Neuronal stem cell (in vitro differentiated cells): ENCODE measurements around the gene C8B.

Experiments used
- DNase-seq: peaks from one replicate; pipeline ENCODE4 v3.0.0-alpha.2; 2013; ENCODE audit warnings: low spot score
- H2AFZ ChIP-seq: one replicate; pipeline ENCODE4 v1.6.1; 2013; ENCODE audit warnings: mild to moderate bottlenecking, low read length, inconsistent platforms
- H2AK5ac ChIP-seq: 2 replicates; pipeline ENCODE4 v1.6.1; 2013; ENCODE audit warnings: low read depth, mild to moderate bottlenecking, inconsistent platforms, low read length, moderate library complexity, mixed read lengths
- H2BK120ac ChIP-seq: 2 replicates; pipeline ENCODE4 v1.6.1; 2013; ENCODE audit warnings: low read depth, mild to moderate bottlenecking, inconsistent platforms, low read length, moderate library complexity, mixed read lengths
- H2BK12ac ChIP-seq: one replicate; pipeline ENCODE4 v1.6.1; 2013; ENCODE audit warnings: low read length, inconsistent platforms
- H2BK15ac ChIP-seq: 2 replicates; pipeline ENCODE4 v1.6.1; 2013; ENCODE audit warnings: mild to moderate bottlenecking, low read length, inconsistent platforms, mixed read lengths
- H2BK5ac ChIP-seq: one replicate; pipeline ENCODE4 v1.6.1; 2013; ENCODE audit warnings: inconsistent platforms, mild to moderate bottlenecking, low read length, moderate library complexity
- H3K14ac ChIP-seq: one replicate; pipeline ENCODE4 v1.6.1; 2013; ENCODE audit warnings: low read length, inconsistent platforms
- H3K18ac ChIP-seq: 2 replicates; pipeline ENCODE4 v1.6.1; 2013; ENCODE audit warnings: low read length, inconsistent platforms
- H3K23ac ChIP-seq: 2 replicates; pipeline ENCODE4 v1.6.1; 2013; ENCODE audit warnings: low read depth, mild to moderate bottlenecking, mixed read lengths, low read length, inconsistent platforms; ENCODE audit not compliant: poor library complexity
- H3K27ac ChIP-seq: replicated peaks from 3 replicates; pipeline ENCODE4 v1.5.1; 2013; ENCODE audit warnings: low read length, inconsistent platforms
- H3K27me3 ChIP-seq, 3 experiments: 2 replicates each; pipeline ENCODE4 v1.6.1; 2013; ENCODE audit warnings: low read length in 3 of 3, mild to moderate bottlenecking in 2 of 3, inconsistent platforms in 1 of 3, low read depth in 1 of 3, mixed read lengths in 1 of 3, moderate library complexity in 1 of 3; ENCODE audit not compliant: control insufficient read depth in 3 of 3, insufficient read depth in 3 of 3
- H3K36me3 ChIP-seq, 2 donors: replicated peaks in 1 of 2; 2 replicates each; pipeline ENCODE4 v1.6.1; 2013; ENCODE audit warnings: low read length in 2 of 2; ENCODE audit not compliant: control insufficient read depth in 2 of 2, insufficient read depth in 2 of 2
- H3K4ac ChIP-seq: 2 replicates; pipeline ENCODE4 v1.6.1; 2013; ENCODE audit warnings: inconsistent platforms, mild to moderate bottlenecking, low read length, moderate library complexity
- H3K4me1 ChIP-seq, 2 donors: 1 replicate in 1 of 2; 2 replicates in 1 of 2; pipeline ENCODE4 v1.6.1; 2013; ENCODE audit warnings: low read length in 2 of 2, low read depth in 1 of 2; ENCODE audit not compliant: control insufficient read depth in 2 of 2, insufficient read depth in 1 of 2
- H3K4me2 ChIP-seq: one replicate; pipeline ENCODE4 v1.6.1; 2013; ENCODE audit warnings: mild to moderate bottlenecking, low read length, inconsistent platforms; ENCODE audit not compliant: insufficient read depth, poor library complexity, severe bottlenecking
- H3K4me3 ChIP-seq, 2 donors: 2 replicates each; pipeline ENCODE4 v1.5.1; 2013; ENCODE audit warnings: low read length in 2 of 2, mild to moderate bottlenecking in 2 of 2, inconsistent platforms in 1 of 2, moderate library complexity in 1 of 2
- H3K79me1 ChIP-seq: one replicate; pipeline ENCODE4 v1.6.1; 2013; ENCODE audit warnings: low read depth, mild to moderate bottlenecking, inconsistent platforms, low read length, moderate library complexity
- H3K9ac ChIP-seq: one replicate; pipeline ENCODE4 v1.6.1; 2013; ENCODE audit warnings: mild to moderate bottlenecking, low read depth, low read length, inconsistent platforms; ENCODE audit not compliant: poor library complexity
- H3K9me3 ChIP-seq, 2 donors: replicated peaks in 1 of 2; 2 replicates each; pipeline versions ENCODE3 to v1.6.1; 2013; ENCODE audit warnings: low read length in 2 of 2, mild to moderate bottlenecking in 2 of 2, inconsistent platforms in 1 of 2, low read depth in 1 of 2, mixed read lengths in 1 of 2, moderate library complexity in 1 of 2; ENCODE audit not compliant: control insufficient read depth in 2 of 2, insufficient read depth in 1 of 2
- H4K8ac ChIP-seq: one replicate; pipeline ENCODE4 v1.6.1; 2013; ENCODE audit warnings: low read depth, mild to moderate bottlenecking, inconsistent platforms, low read length, moderate library complexity
- H4K91ac ChIP-seq: one replicate; pipeline ENCODE4 v1.6.1; 2013; ENCODE audit warnings: low read length, low read depth, mild to moderate bottlenecking, inconsistent platforms; ENCODE audit not compliant: poor library complexity
- WGBS, 2 donors: extraction: QIAGEN DNeasy Blood & Tissue Kit; methylation state at CpG; one replicate each; pipeline ENCODE4 v1.1.7; 2013; ENCODE audit warnings: missing lambda C conversion rate in 2 of 2, mixed read lengths in 1 of 2; ENCODE audit not compliant: insufficient read length in 2 of 2, insufficient replicate concordance in 1 of 2; ENCODE audit errors: extremely low coverage in 2 of 2; 5-methylcytosine and 5-hydroxymethylcytosine counted together

C8B gene

GRCh38 chr1:56915960-56916359 lies 49.9 kb downstream of the C8B start:
- Histone ChIP-seq H3K27ac (no peak overlapping the region), H3K23ac (no peak overlapping the region), H2BK120ac (no peak overlapping the region), H2AFZ (no peak overlapping the region), H3K4ac (no peak overlapping the region), H2AK5ac (no peak overlapping the region), H3K36me3 (no peaks in the 10 kb centered on the region), H3K27me3 (no peaks in the 10 kb centered on the region), H3K9ac (no peak overlapping the region), H2BK15ac (no peak overlapping the region), H3K4me3 (no peak overlapping the region), H3K4me2 (no peak overlapping the region), H3K18ac (no peak overlapping the region), H3K9me3 (no peaks in the 10 kb centered on the region), H3K14ac (no peak overlapping the region), H2BK12ac (no peak overlapping the region), H3K79me1 (no peaks in the 10 kb centered on the region), H2BK5ac (no peak overlapping the region), H4K8ac (no peak overlapping the region), H4K91ac (no peak overlapping the region), H3K4me1 (peaks cover 3 to 7% of the 10 kb centered on the region in 2 donors)
- WGBS, 2 donors: no CpG with 5 or more reads among the region's 4 CpGs
- DNase-seq: no peak

GRCh38 chr1:56912325-56912724 lies 53.5 kb downstream of the C8B start:
- H3K4ac ChIP-seq: no peak overlapping the region
- no peak overlapping the region for H3K4me2 ChIP-seq
- no peak overlapping the region for H3K14ac ChIP-seq
- H3K36me3 ChIP-seq: no peaks in the 10 kb centered on the region
- no CpG with 5 or more reads among the region's 12 CpGs for WGBS, 2 donors
- H2BK15ac ChIP-seq: no peak overlapping the region
- no peak overlapping the region for H2BK120ac ChIP-seq
- H3K27me3 ChIP-seq: no peaks in the 10 kb centered on the region
- H3K9ac ChIP-seq: no peak overlapping the region
- no peak overlapping the region for H3K27ac ChIP-seq
- H4K91ac ChIP-seq: no peak overlapping the region
- no peak overlapping the region for H3K23ac ChIP-seq
- H2AK5ac ChIP-seq: no peak overlapping the region
- H3K4me1 ChIP-seq: peaks cover 0 to 2% of the 10 kb centered on the region in 2 donors
- H3K79me1 ChIP-seq: no peaks in the 10 kb centered on the region
- H2AFZ ChIP-seq: no peak overlapping the region
- H2BK5ac ChIP-seq: no peak overlapping the region
- H2BK12ac ChIP-seq: no peak overlapping the region
- H3K18ac ChIP-seq: no peak overlapping the region
- H4K8ac ChIP-seq: no peak overlapping the region
- no peak overlapping the region for H3K4me3 ChIP-seq
- no peaks in the 10 kb centered on the region for H3K9me3 ChIP-seq
- no peak for DNase-seq

- no peak overlapping the region for H3K14ac ChIP-seq
- no peak overlapping the region for H3K23ac ChIP-seq
- H2BK120ac ChIP-seq: no peak overlapping the region
- peaks cover 0 to 2% of the 10 kb centered on the region in 2 donors for H3K4me1 ChIP-seq
- H3K18ac ChIP-seq: no peak overlapping the region
- H3K4ac ChIP-seq: no peak overlapping the region
- H3K27me3 ChIP-seq: no peaks in the 10 kb centered on the region
- H3K9me3 ChIP-seq: no peaks in the 10 kb centered on the region
- H3K27ac ChIP-seq: no peak overlapping the region
- no peak overlapping the region for H2AFZ ChIP-seq
- H4K91ac ChIP-seq: no peak overlapping the region
- no peak overlapping the region for H2BK12ac ChIP-seq
- H2BK5ac ChIP-seq: no peak overlapping the region
- H3K79me1 ChIP-seq: no peaks in the 10 kb centered on the region
- no peak overlapping the region for H3K9ac ChIP-seq
- no CpG with 5 or more reads among the region's 7 CpGs for WGBS, 2 donors
- H3K4me3 ChIP-seq: no peak overlapping the region
- H2BK15ac ChIP-seq: no peak overlapping the region
- DNase-seq: no peak
- H4K8ac ChIP-seq: no peak overlapping the region
- no peak overlapping the region for H3K4me2 ChIP-seq
- no peaks in the 10 kb centered on the region for H3K36me3 ChIP-seq
- no peak overlapping the region for H2AK5ac ChIP-seq
These were observed 54.5 kb downstream of the C8B start for GRCh38 chr1:56911098-56911938.

GRCh38 chr1:56910441-56910985 lies 55.3 kb downstream of the C8B start:
- no peak for DNase-seq
- H3K27ac ChIP-seq: no peak overlapping the region

More at GRCh38 chr1:56910441-56910985, 55.3 kb downstream of the C8B start:
- H3K27me3 ChIP-seq: no peaks in the 10 kb centered on the region
- H3K14ac ChIP-seq: peak overlapping the region; percentile 9
- H3K4me1 ChIP-seq: peaks cover 0 to 2% of the 10 kb centered on the region in 2 donors
- H3K36me3 ChIP-seq: no peaks in the 10 kb centered on the region
- H2BK120ac ChIP-seq: no peak overlapping the region
- WGBS, 2 donors: no CpG with 5 or more reads among the region's 4 CpGs
- no peak overlapping the region for H2AFZ ChIP-seq
- H2BK15ac ChIP-seq: no peak overlapping the region
- H3K18ac ChIP-seq: peak overlapping the region; percentile 2
- H3K23ac ChIP-seq: no peak overlapping the region
- H2BK5ac ChIP-seq: no peak overlapping the region
- no peaks in the 10 kb centered on the region for H3K79me1 ChIP-seq
- no peak overlapping the region for H2AK5ac ChIP-seq
- H3K9me3 ChIP-seq: no peaks in the 10 kb centered on the region
- H3K4me2 ChIP-seq: no peak overlapping the region
- H3K4me3 ChIP-seq: no peak overlapping the region
- H4K91ac ChIP-seq: no peak overlapping the region
- no peak overlapping the region for H3K9ac ChIP-seq
- H4K8ac ChIP-seq: no peak overlapping the region
- H3K4ac ChIP-seq: no peak overlapping the region
- H2BK12ac ChIP-seq: no peak overlapping the region
